ENCODE results near the gene ANKRD60. TPM values are rescaled to one million over a fixed set of nuclear protein-coding genes. Genes with fewer than 3 reads are reported as not detected.

Gene ANKRD60
- total RNA-seq, 1 donor, result not detected

DNA sequence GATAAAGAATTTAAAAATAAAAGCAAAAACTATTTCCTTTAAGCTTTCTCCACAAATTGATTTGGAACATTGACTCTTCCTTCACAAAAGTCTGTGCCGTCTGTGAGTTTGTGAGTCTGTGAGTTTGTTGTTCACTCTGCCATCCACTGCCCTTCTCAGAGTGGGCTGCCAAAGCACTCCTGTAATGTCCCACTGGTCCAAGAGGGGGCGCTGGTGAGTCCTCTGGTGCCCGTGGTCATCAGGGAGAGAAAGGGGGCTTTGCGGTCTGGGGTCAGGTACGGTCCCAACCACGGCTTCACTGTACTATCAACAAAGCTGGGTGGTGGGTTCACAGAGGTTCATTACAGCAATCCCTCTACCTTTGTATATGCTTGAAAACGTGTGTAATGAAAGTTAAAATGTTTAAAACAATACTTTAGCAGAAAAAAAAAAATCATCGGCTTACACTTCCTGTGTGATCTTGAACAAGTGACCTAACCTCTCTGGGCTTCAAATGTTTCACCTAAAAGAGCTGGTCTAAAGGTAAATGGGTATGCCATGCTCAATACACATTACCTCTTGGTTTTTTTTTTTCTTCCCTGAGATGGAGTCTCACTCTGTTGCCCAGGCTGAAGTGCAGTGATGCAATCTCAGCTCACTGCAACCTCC lies 5.6 kb upstream of the ANKRD60 start:
- peak; percentile 19 for DNase-seq (ENCODE audit: low read depth)
- TF ChIP-seq, protein P1, sequence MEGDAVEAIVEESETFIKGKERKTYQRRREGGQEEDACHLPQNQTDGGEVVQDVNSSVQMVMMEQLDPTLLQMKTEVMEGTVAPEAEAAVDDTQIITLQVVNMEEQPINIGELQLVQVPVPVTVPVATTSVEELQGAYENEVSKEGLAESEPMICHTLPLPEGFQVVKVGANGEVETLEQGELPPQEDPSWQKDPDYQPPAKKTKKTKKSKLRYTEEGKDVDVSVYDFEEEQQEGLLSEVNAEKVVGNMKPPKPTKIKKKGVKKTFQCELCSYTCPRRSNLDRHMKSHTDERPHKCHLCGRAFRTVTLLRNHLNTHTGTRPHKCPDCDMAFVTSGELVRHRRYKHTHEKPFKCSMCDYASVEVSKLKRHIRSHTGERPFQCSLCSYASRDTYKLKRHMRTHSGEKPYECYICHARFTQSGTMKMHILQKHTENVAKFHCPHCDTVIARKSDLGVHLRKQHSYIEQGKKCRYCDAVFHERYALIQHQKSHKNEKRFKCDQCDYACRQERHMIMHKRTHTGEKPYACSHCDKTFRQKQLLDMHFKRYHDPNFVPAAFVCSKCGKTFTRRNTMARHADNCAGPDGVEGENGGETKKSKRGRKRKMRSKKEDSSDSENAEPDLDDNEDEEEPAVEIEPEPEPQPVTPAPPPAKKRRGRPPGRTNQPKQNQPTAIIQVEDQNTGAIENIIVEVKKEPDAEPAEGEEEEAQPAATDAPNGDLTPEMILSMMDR (IDR thresholded peaks at IDR 0.05; ENCODE audit: insufficient read depth, low read length), result peak; percentile 83
- no peak overlapping the region for H3K4me3 ChIP-seq (ENCODE audit: low read depth, low read length)

DNA sequence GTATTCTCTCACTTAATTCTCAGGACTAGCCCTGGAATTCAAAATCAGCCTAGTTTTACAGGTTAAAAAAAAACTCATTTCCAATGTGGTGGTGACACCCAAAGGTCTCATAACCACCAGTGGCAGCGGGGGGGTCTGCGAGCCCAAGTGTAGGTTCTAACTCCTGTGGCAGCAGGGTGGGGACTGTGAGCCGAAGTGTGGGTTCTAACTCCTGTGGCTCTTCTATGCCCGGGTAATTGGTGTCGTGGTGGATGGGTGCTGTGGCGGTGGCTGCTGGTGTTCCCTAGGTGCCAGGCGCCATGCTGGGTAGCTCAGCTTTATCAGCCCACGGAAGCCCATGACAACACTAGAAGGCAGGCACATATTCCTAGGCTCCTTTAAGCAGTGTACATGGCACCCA lies 4.9 kb upstream of the ANKRD60 start:
- no peak for DNase-seq (ENCODE audit: low read depth)
- TF ChIP-seq, protein P1 (IDR thresholded peaks at IDR 0.05; ENCODE audit: insufficient read depth, low read length), result no peak
- no peak overlapping the region for H3K4me3 ChIP-seq (ENCODE audit: low read depth, low read length)

DNA sequence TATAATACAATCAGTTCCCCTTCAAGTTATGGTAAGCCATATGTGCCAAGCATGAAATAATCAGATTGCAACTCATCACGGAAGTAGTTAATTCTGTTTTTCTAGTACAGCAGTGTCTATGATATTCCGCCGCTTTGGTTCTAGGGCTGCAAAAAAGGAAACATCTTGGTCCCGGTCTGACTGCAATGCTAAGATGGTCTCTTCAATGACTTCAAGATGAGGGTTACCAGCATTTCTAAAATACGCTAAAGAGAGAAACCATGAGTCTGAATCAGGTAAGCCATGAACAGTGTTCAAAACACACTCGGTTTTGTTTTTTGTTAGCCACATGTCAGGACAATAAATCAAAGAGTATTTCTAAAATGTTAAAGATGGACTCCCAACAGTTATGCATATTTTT lies 3.2 kb upstream of the ANKRD60 start:
- peak; percentile 49 for DNase-seq (ENCODE audit: low read depth)
- no peak overlapping the region for H3K4me3 ChIP-seq (ENCODE audit: low read depth, low read length)
- TF ChIP-seq, protein P1 (IDR thresholded peaks at IDR 0.05; ENCODE audit: insufficient read depth, low read length), result no peak

DNA sequence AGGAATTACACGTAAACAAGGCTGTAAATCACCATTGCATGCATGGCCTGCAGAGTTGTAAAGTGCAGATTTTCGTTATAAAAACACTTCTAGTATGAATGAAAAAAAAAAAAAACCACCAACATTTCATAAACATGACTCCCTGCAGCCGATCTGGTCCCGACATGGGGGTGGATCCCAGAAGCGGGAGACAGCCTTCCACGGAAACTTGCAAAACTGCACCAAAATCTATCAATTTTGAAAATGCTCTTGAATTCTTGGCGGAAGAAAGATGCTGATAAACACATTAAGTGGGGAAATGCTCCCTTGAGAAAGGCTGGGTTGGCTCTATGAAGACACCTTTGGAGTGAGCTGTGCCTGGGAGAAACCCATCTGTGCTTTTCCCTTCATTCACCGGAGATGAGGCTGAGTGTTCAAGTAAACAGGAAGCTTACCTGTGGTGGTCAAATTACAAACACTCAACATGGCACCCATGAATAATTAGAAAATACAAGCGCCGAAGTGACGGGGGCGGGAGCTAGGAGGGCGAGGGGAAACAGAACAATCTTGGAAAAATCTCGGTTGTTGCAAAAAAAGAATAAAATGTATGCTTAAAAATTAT lies 845 bp upstream of the ANKRD60 start:
- TF ChIP-seq, protein P1 (IDR thresholded peaks at IDR 0.05; ENCODE audit: insufficient read depth, low read length), result no peak
- DNase-seq (ENCODE audit: low read depth), result no peak
- no peak overlapping the region for H3K4me3 ChIP-seq (ENCODE audit: low read depth, low read length)

DNA sequence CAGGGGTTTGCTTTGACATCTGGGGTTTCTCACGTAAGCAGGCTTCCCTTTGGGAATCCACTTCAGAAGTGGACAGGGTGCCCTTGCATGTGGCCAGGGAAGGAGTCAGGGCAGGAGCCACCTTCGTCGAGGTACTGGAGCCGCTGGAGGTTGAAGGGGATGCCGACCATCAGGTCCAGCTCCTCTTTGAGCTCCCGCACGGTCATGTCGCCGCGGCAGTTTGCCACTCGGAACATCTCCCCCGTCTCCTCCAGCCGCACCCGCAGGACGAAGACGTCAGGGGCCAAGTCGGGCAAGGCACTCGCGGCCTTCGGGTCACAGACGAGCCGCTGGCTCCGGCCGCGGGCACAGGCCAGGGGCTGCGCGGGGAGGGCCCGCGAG lies 360 bp downstream of the ANKRD60 start:
- no peak for DNase-seq (ENCODE audit: low read depth)
- TF ChIP-seq, protein P1 (IDR thresholded peaks at IDR 0.05; ENCODE audit: insufficient read depth, low read length), result no peak
- H3K4me3 ChIP-seq (ENCODE audit: low read depth, low read length), result peak overlapping the region; percentile 43

DNA sequence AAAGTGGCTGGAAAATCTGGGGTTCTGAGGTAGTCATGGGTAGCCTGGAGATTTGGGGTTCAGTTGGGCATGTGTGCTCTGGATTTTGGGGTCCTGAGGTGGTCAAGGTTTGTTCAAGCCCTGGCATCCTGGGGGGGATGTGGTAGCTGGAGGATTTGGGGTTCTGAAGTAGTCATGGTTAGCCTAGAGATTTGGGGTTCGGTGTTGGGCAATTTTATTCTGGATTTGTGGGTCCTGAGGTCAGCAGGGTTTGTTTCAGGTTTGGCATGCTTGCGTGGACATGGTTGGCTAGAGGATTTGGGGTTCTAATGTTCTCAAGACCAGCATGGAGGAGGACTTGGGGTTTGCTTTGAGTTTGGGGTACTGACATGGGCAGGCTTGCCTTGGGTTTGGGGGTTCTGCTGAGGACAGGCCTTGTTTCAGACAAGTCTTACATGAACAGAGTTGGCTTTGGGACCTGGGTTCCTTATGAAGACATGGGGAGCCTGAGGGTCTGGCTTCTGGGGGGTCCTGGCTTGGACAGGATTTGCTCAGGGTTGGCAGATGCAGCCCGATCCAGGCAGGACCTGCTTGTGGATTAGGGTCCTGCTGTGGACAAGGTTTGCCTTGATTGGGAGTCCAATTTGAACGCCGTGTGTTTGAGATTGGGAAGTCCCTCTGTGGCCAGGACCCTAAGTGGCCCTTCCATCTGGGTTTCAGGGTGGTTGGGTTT lies 906 bp downstream of the ANKRD60 start:
- DNase-seq (ENCODE audit: low read depth), result no peak
- no peak overlapping the region for H3K4me3 ChIP-seq (ENCODE audit: low read depth, low read length)
- TF ChIP-seq, protein P1 (IDR thresholded peaks at IDR 0.05; ENCODE audit: insufficient read depth, low read length), result no peak
